Activated CD8-positive, alpha-beta T cell treated with anti-CD3 and anti-CD28 coated beads for 36 hours (primary cell): Measurements from ENCODE around the gene RPRD1A. TPM values are rescaled to one million over a fixed set of nuclear protein-coding genes. Genes with fewer than 3 reads are reported as not detected.
"Not testable (repeated sequence)": the region's sequence is repeated elsewhere in the genome, so short reads cannot be mapped to it uniquely, and the experiment has no call there.

Experiments
- ATAC-seq: fragments of 200-7000 bp; cut with Tn5 transposase; one replicate; pipeline ENCODE4 v1.10.0; 2021; ENCODE audit warnings: mild to moderate bottlenecking, moderate library complexity
- CTCF ChIA-PET: fragments of 350-600 bp; sonication (Branson Sonifier 250); formaldehyde crosslinking; loops from one replicate; lab custom pipeline; 2021; ENCODE audit warnings: antibody characterized with exemption; lab: Charles Lee
- POLR2A ChIA-PET: fragments of 350-600 bp; sonication (Branson Sonifier 250); formaldehyde crosslinking; loops from one replicate; lab custom pipeline; 2021; ENCODE audit warnings: antibody characterized with exemption; lab: Charles Lee
- DNase-seq: peaks from one replicate; pipeline ENCODE4 v3.0.0-alpha.2; 2020
- H3K27ac Mint-ChIP-seq: one replicate; pipeline ENCODE4 v1.8.0; 2021; ENCODE audit warnings: mild to moderate bottlenecking, mixed read lengths
- H3K27me3 Mint-ChIP-seq: one replicate; pipeline ENCODE4 v1.8.0; 2021; ENCODE audit warnings: mixed read lengths
- H3K36me3 Mint-ChIP-seq: one replicate; pipeline ENCODE4 v1.8.0; 2021; ENCODE audit warnings: low read depth, mixed read lengths
- H3K4me1 Mint-ChIP-seq: one replicate; pipeline ENCODE4 v1.8.0; 2021; ENCODE audit warnings: low read depth, mixed read lengths
- H3K4me3 Mint-ChIP-seq: one replicate; pipeline ENCODE4 v1.8.0; 2021; ENCODE audit warnings: mild to moderate bottlenecking, moderate library complexity, mixed read lengths
- H3K9me3 Mint-ChIP-seq: one replicate; pipeline ENCODE4 v1.8.0; 2021; ENCODE audit warnings: mixed read lengths
- CTCF ChIP-seq: fragments of 200-600 bp; IDR thresholded peaks from one replicate; pipeline ENCODE4 v1.8.0; 2022; ENCODE audit warnings: antibody characterized with exemption, mild to moderate bottlenecking
- intact Hi-C: fragments of 100-400 bp; cut with micrococcal nuclease; formaldehyde crosslinking; loops from one replicate; pipeline ENCODE4 v1.10.0; 2022
- total RNA-seq, 2 experiments: library from RNA; stranded (reverse); gene quantifications; one replicate each; pipeline ENCODE4 v1.2.3, GENCODE V29; 2021

RPRD1A gene
- total RNA-seq, 2 experiments from 2014 or later: 29.4 to 31.9 TPM

GRCh38 chr18:36031903-36032302 is 35.5 kb downstream of the RPRD1A start:
- Mint-ChIP-seq H3K4me1 (peaks cover 29% of the 10 kb centered on the region), H3K36me3 (peaks cover 15% of the 10 kb centered on the region), H3K9me3 (no peaks in the 10 kb centered on the region), H3K4me3 (no peak overlapping the region), H3K27ac (no peak overlapping the region), H3K27me3 (no peaks in the 10 kb centered on the region)
- no peak for TF ChIP-seq CTCF
- intact Hi-C loops: no loop called here
- ChIA-PET POLR2A (interaction anchor here (1.4 kb wide), 1 partner anchor 97 kb away, joined by 4 read pairs; no protein-coding TSS in a partner anchor), CTCF (interaction anchor here (6.3 kb wide), 1 partner anchor 14 kb away, joined by 28 read pairs; no protein-coding TSS in a partner anchor)
- DNase-seq (no peak), ATAC-seq (no peak)

- intact Hi-C loops: no loop called here
- no peak for TF ChIP-seq CTCF
- Mint-ChIP-seq H3K4me1 (peaks cover 29% of the 10 kb centered on the region), H3K9me3 (no peaks in the 10 kb centered on the region), H3K27me3 (no peaks in the 10 kb centered on the region), H3K36me3 (peaks cover 16% of the 10 kb centered on the region), H3K4me3 (no peak overlapping the region), H3K27ac (no peak overlapping the region)
- ChIA-PET POLR2A (interaction anchor here (1.4 kb wide), 1 partner anchor 97 kb away, joined by 4 read pairs; no protein-coding TSS in a partner anchor), CTCF (interaction anchor here (6.3 kb wide), 1 partner anchor 14 kb away, joined by 28 read pairs; no protein-coding TSS in a partner anchor)
- no peak for ATAC-seq
- DNase-seq: no peak
These were observed 36.0 kb downstream of the RPRD1A start for GRCh38 chr18:36031407-36031806.

GRCh38 chr18:36028859-36029258 is 38.5 kb downstream of the RPRD1A start:
- Mint-ChIP-seq H3K27ac (peak overlapping the region; percentile 4), H3K4me3 (no peak overlapping the region), H3K27me3 (no peaks in the 10 kb centered on the region), H3K36me3 (peaks cover 21% of the 10 kb centered on the region), H3K9me3 (no peaks in the 10 kb centered on the region), H3K4me1 (peaks cover 10% of the 10 kb centered on the region)
- TF ChIP-seq CTCF: no peak
- intact Hi-C loops: no loop called here
- ChIA-PET POLR2A (interaction anchor here (1.2 kb wide), 1 partner anchor 101 kb away, joined by 3 read pairs; the partner anchor contains the start of genes ELP2 and SLC39A6), CTCF (interaction anchor here (6.3 kb wide), 1 partner anchor 11 kb away, joined by 28 read pairs; no protein-coding TSS in a partner anchor)
- ATAC-seq (no peak), DNase-seq (no peak)

- no peaks in the 10 kb centered on the region for H3K27me3 Mint-ChIP-seq
- no peak overlapping the region for H3K27ac Mint-ChIP-seq
- ATAC-seq: no peak
- peaks cover 6% of the 10 kb centered on the region for H3K4me1 Mint-ChIP-seq
- ChIA-PET POLR2A (no interaction called here), CTCF (interaction anchor here (1.2 kb wide), 1 partner anchor 7 kb away, joined by 4 read pairs; no protein-coding TSS in a partner anchor)
- H3K36me3 Mint-ChIP-seq: peaks cover 17% of the 10 kb centered on the region
- no peaks in the 10 kb centered on the region for H3K9me3 Mint-ChIP-seq
- intact Hi-C loops: no loop called here
- H3K4me3 Mint-ChIP-seq: no peak overlapping the region
- no peak for DNase-seq
- no peak for TF ChIP-seq CTCF
These were observed 42.3 kb downstream of the RPRD1A start for GRCh38 chr18:36025025-36025424.

- CTCF ChIA-PET, H3K27me3 Mint-ChIP-seq: not testable (repeated sequence)
These were observed 43.1 kb downstream of the RPRD1A start for GRCh38 chr18:36024241-36024640.

More at GRCh38 chr18:36024241-36024640, 43.1 kb downstream of the RPRD1A start:
- H3K4me3 Mint-ChIP-seq, H3K9me3 Mint-ChIP-seq, H3K27ac Mint-ChIP-seq, ATAC-seq, intact Hi-C loops, POLR2A ChIA-PET, H3K4me1 Mint-ChIP-seq, DNase-seq: not testable (repeated sequence)
- H3K36me3 Mint-ChIP-seq: peaks cover 14% of the 10 kb centered on the region
